ENCODE results near the gene NR3C1. TPM values are rescaled to one million over a fixed set of nuclear protein-coding genes. Genes with fewer than 3 reads are reported as not detected.

The NR3C1 gene
- total and polyA plus RNA-seq, 2 of the 4 experiments (the other 2 are of a cell fraction) = 13.7 to 77.4 TPM

- ATAC-seq (ENCODE audit: low read depth) = no peak
- Histone ChIP-seq H3K4me3 (ENCODE audit: insufficient read depth, low read depth, low read length) (no peak overlapping the region), H3K4ac (ENCODE audit: low read depth, low read length) (no peak overlapping the region), H3K4me1 (ENCODE audit: control insufficient read depth, insufficient read depth, low read length) (peaks cover 2% of the 10 kb centered on the region), H3K56ac (ENCODE audit: extremely low read depth, insufficient read depth, low read length) (no peak overlapping the region), H2BK20ac (ENCODE audit: low read depth, low read length) (no peak overlapping the region), H4K20me1 (ENCODE audit: insufficient read depth, low read length) (no peaks in the 10 kb centered on the region), H2BK120ac (ENCODE audit: low read depth, low read length) (no peak overlapping the region), H3K23ac (ENCODE audit: low read depth, low read length) (no peak overlapping the region), H2BK15ac (ENCODE audit: low read depth, low read length) (no peak overlapping the region), H3K27ac (ENCODE audit: insufficient read depth, low read length) (no peak overlapping the region), H3K9ac (ENCODE audit: low read depth, low read length) (no peak overlapping the region), H2AK5ac (ENCODE audit: low read depth, low read length) (no peak overlapping the region), H2AK9ac (replicated peaks; ENCODE audit: low read depth, low read length, poor library complexity) (no peak overlapping the region), H4K5ac (ENCODE audit: low read depth, low read length) (no peak overlapping the region), H2AFZ (replicated peaks; ENCODE audit: low read length, poor library complexity) (no peak overlapping the region), H3K18ac (ENCODE audit: low read depth, low read length) (no peak overlapping the region), H3K27me3 (ENCODE audit: control insufficient read depth, insufficient read depth, low read length) (no peaks in the 10 kb centered on the region), H2BK5ac (ENCODE audit: low read depth, low read length, poor library complexity, severe bottlenecking) (no peak overlapping the region), H3K14ac (replicated peaks; ENCODE audit: low read depth, low read length) (no peak overlapping the region), H3K79me1 (ENCODE audit: low read depth in 1 of 2, low read length in 2 of 2) (no peaks in the 10 kb centered on the region), H4K91ac (ENCODE audit: insufficient read depth, low read depth, low read length) (no peak overlapping the region), H3K9me1 (ENCODE audit: insufficient read depth, low read length) (0 out of 2 replicates have a peak, but pooled peaks cover 3% of the 10 kb centered on the region), H3K9me3 (ENCODE audit: control insufficient read depth, insufficient read depth, low read length) (no peaks in the 10 kb centered on the region), H4K8ac (ENCODE audit: low read depth in 2 of 2, low read length in 2 of 2) (no peak overlapping the region), H3K4me2 (ENCODE audit: low read depth, low read length) (no peak overlapping the region), H3K36me3 (ENCODE audit: control insufficient read depth, insufficient read depth, low read length) (no peaks in the 10 kb centered on the region)
- no peak for DNase-seq
- POLR2A ChIA-PET (ENCODE audit: unreplicated experiment) = no interaction called here
- CTCF ChIA-PET = no interaction called here
- in situ Hi-C loops (cut with MboI; ENCODE audit: low sequenced_read_pairs) = no loop called here
- dilution Hi-C loops (cut with HindIII; ENCODE audit: low sequenced_read_pairs, unreplicated experiment) = no loop called here
- intact Hi-C loops (cut with micrococcal nuclease) = no loop called here
- no TSS peak for BruUV-seq (replicated peaks)
- WGBS, 2 experiments (ENCODE audit: extremely low coverage in 2 of 2, insufficient read length in 1 of 2) = 71% methylated on average over 3 of the region's 4 CpGs; no CpG with 5 or more reads in 1 of the 2 experiments
- TF ChIP-seq CEBPB (IDR thresholded peaks at IDR 0.05; ENCODE audit: low read depth, low read length) (no peak), NFE2L2 (IDR thresholded peaks at IDR 0.05; ENCODE audit: low read depth, low read length) (no peak), RAD21 (IDR thresholded peaks at IDR 0.05; ENCODE audit: low read length) (no peak), CTCF (conservative IDR thresholded peaks at IDR 0.05; ENCODE audit: low read depth, low read length) (no peak), MXI1 (IDR thresholded peaks at IDR 0.05; ENCODE audit: borderline replicate concordance, low read depth, low read length) (no peak), POLR2A (IDR thresholded peaks at IDR 0.05; ENCODE audit: low read depth, low read length) (no peak), BHLHE40 (IDR thresholded peaks at IDR 0.05; ENCODE audit: low read depth, low read length) (no peak), RCOR1 (IDR thresholded peaks at IDR 0.05; ENCODE audit: insufficient replicate concordance, low read length) (no peak), MAFK (IDR thresholded peaks at IDR 0.05; ENCODE audit: low read depth, low read length) (no peak), SMC3 (IDR thresholded peaks at IDR 0.05; ENCODE audit: low read depth, low read length) (no peak), CHD1 (IDR thresholded peaks at IDR 0.05; ENCODE audit: low read depth, low read length) (no peak), RFX5 (IDR thresholded peaks at IDR 0.05; ENCODE audit: low read depth, low read length) (no peak), MAZ (IDR thresholded peaks at IDR 0.05; ENCODE audit: borderline replicate concordance, low read depth, low read length) (no peak), FOS (IDR thresholded peaks at IDR 0.05; ENCODE audit: low read depth, low read length) (no peak)
- TF ChIP-seq, protein P1, sequence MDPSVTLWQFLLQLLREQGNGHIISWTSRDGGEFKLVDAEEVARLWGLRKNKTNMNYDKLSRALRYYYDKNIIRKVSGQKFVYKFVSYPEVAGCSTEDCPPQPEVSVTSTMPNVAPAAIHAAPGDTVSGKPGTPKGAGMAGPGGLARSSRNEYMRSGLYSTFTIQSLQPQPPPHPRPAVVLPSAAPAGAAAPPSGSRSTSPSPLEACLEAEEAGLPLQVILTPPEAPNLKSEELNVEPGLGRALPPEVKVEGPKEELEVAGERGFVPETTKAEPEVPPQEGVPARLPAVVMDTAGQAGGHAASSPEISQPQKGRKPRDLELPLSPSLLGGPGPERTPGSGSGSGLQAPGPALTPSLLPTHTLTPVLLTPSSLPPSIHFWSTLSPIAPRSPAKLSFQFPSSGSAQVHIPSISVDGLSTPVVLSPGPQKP (IDR thresholded peaks at IDR 0.05; ENCODE audit: borderline replicate concordance, low read depth, low read length) = no peak
- TF ChIP-seq, protein P2, sequence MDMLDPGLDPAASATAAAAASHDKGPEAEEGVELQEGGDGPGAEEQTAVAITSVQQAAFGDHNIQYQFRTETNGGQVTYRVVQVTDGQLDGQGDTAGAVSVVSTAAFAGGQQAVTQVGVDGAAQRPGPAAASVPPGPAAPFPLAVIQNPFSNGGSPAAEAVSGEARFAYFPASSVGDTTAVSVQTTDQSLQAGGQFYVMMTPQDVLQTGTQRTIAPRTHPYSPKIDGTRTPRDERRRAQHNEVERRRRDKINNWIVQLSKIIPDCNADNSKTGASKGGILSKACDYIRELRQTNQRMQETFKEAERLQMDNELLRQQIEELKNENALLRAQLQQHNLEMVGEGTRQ (IDR thresholded peaks at IDR 0.05; ENCODE audit: low read depth, low read length) = no peak
Measured at GRCh38 chr5:143437666-143438273, 34.3 kb upstream of the NR3C1 start.
